HEK293T (cell line): ENCODE measurements around the gene DDX19B.
"Not testable (repeated sequence)": the region's sequence is repeated elsewhere in the genome, so short reads cannot be mapped to it uniquely, and the experiment has no call there.

Experiments used
- CTCF ChIA-PET: fragments of 350-600 bp; formaldehyde crosslinking; extraction: SDS; loops from one replicate; lab custom pipeline; 2021; ENCODE audit warnings: antibody characterized with exemption, inconsistent platforms; lab: Yijun Ruan, JAX
- POLR2A ChIA-PET: fragments of 350-600 bp; formaldehyde crosslinking; extraction: SDS; loops from one replicate; lab custom pipeline; 2020; ENCODE audit warnings: antibody characterized with exemption, inconsistent platforms; lab: Yijun Ruan, JAX
- DNase-seq: peaks from one replicate; pipeline ENCODE4 v3.0.0; 2012; ENCODE audit warnings: mixed read lengths; ENCODE audit errors: extremely low spot score
- ARNT ChIP-seq: fragments of 450-650 bp; IDR thresholded peaks from 2 replicates; pipeline ENCODE4 v1.6.1; 2017; ENCODE audit warnings: mild to moderate bottlenecking
- BHLHE40 ChIP-seq: fragments of 450-650 bp; IDR thresholded peaks from 2 replicates; pipeline ENCODE4 v1.6.1; 2016; ENCODE audit warnings: mild to moderate bottlenecking, moderate library complexity, borderline replicate concordance
- CTBP1 ChIP-seq: fragments of 450-650 bp; IDR thresholded peaks from 2 replicates; pipeline ENCODE4 v1.6.1; 2016; ENCODE audit warnings: borderline replicate concordance
- ELF4 ChIP-seq: fragments of 450-650 bp; IDR thresholded peaks from 2 replicates; pipeline ENCODE4 v1.6.1; 2017; ENCODE audit warnings: antibody characterized with exemption
- FOXA1 ChIP-seq: fragments of 450-650 bp; IDR thresholded peaks from 2 replicates; pipeline ENCODE4 v1.6.1; 2016; ENCODE audit warnings: mild to moderate bottlenecking
- FOXK2 ChIP-seq: fragments of 450-650 bp; IDR thresholded peaks from 2 replicates; pipeline ENCODE4 v1.6.1; 2016; ENCODE audit warnings: mild to moderate bottlenecking
- FOXM1 ChIP-seq: fragments of 450-650 bp; IDR thresholded peaks from 2 replicates; pipeline ENCODE4 v1.6.1; 2017; ENCODE audit warnings: mild to moderate bottlenecking, borderline replicate concordance
- HDGF ChIP-seq: fragments of 450-650 bp; IDR thresholded peaks from 2 replicates; pipeline ENCODE4 v1.6.1; 2017; ENCODE audit warnings: antibody characterized with exemption, borderline replicate concordance
- L3MBTL2 ChIP-seq: fragments of 450-650 bp; conservative IDR thresholded peaks from 2 replicates; pipeline ENCODE4 v1.6.1; 2016; ENCODE audit warnings: mild to moderate bottlenecking
- LEF1 ChIP-seq: fragments of 450-650 bp; IDR thresholded peaks from 2 replicates; pipeline ENCODE4 v1.6.1; 2017; ENCODE audit warnings: mild to moderate bottlenecking, borderline replicate concordance
- NFRKB ChIP-seq: fragments of 450-650 bp; IDR thresholded peaks from 2 replicates; pipeline ENCODE4 v1.6.1; 2016; ENCODE audit warnings: mild to moderate bottlenecking, moderate library complexity
- PKNOX1 ChIP-seq: fragments of 450-650 bp; IDR thresholded peaks from 2 replicates; pipeline ENCODE4 v1.6.1; 2016
- SP1 ChIP-seq: fragments of 450-650 bp; IDR thresholded peaks from 2 replicates; pipeline ENCODE4 v1.6.1; 2017
- SUZ12 ChIP-seq: fragments of 450-650 bp; IDR thresholded peaks from 2 replicates; pipeline ENCODE4 v1.6.1; 2016; ENCODE audit warnings: mild to moderate bottlenecking
- TARDBP ChIP-seq: fragments of 450-650 bp; IDR thresholded peaks from 2 replicates; pipeline ENCODE4 v1.6.1; 2016
- ZNF384 ChIP-seq: fragments of 450-650 bp; IDR thresholded peaks from 2 replicates; pipeline ENCODE4 v1.6.1; 2016

The DDX19B gene

GRCh38 chr16:70348991-70349390 lies 50.0 kb downstream of the DDX19B start:
- ChIA-PET CTCF (interaction anchor here (0.5 kb wide), 1 partner anchor 254 kb away, joined by 3 read pairs; no protein-coding TSS in a partner anchor), POLR2A (no interaction called here)
- DNase-seq: no peak
- TF ChIP-seq TARDBP (no peak), BHLHE40 (no peak), L3MBTL2 (no peak), LEF1 (no peak), CTBP1 (no peak), ELF4 (no peak), FOXK2 (no peak), PKNOX1 (no peak), FOXM1 (no peak), SP1 (no peak), ARNT (no peak), HDGF (no peak), NFRKB (no peak), ZNF384 (no peak)

GRCh38 chr16:70349783-70350182 lies 50.8 kb downstream of the DDX19B start:
- TF ChIP-seq SP1 (no peak), ZNF384 (no peak), FOXM1 (no peak), SUZ12 (no peak), BHLHE40 (no peak), NFRKB (no peak), FOXK2 (no peak), TARDBP (no peak), ELF4 (no peak), L3MBTL2 (no peak), FOXA1 (no peak), HDGF (no peak), CTBP1 (no peak), PKNOX1 (no peak)
- POLR2A ChIA-PET: no interaction called here
- DNase-seq: no peak
- CTCF ChIA-PET: interaction anchor here (0.5 kb wide), 1 partner anchor 253 kb away, joined by 3 read pairs; no protein-coding TSS in a partner anchor

- ChIA-PET POLR2A (interaction anchor here (1.7 kb wide), 1 partner anchor 13 kb away, joined by 5 read pairs; the partner anchor contains the start of gene DDX19A), CTCF (interaction anchor here (0.6 kb wide), 1 partner anchor 13 kb away, joined by 3 read pairs; no protein-coding TSS in a partner anchor)
- no peak for DNase-seq
- TF ChIP-seq HDGF: no peak
- TF ChIP-seq SP1: no peak
- TF ChIP-seq CTBP1: no peak
- no peak for TF ChIP-seq SUZ12
- no peak for TF ChIP-seq PKNOX1
- no peak for TF ChIP-seq ELF4
- TF ChIP-seq NFRKB: no peak
- TF ChIP-seq ZNF384: no peak
- no peak for TF ChIP-seq BHLHE40
Measured at GRCh38 chr16:70359552-70359951, 60.6 kb downstream of the DDX19B start.

GRCh38 chr16:70364399-70364798 lies 65.4 kb downstream of the DDX19B start:
- ChIA-PET CTCF (no interaction called here), POLR2A (interaction anchor here (1.1 kb wide), 1 partner anchor 17 kb away, joined by 4 read pairs; the partner anchor contains the start of gene DDX19A)
- TF ChIP-seq LEF1: no peak
- no peak for TF ChIP-seq ARNT
- no peak for TF ChIP-seq FOXA1
- no peak for TF ChIP-seq SP1
- no peak for TF ChIP-seq NFRKB
- no peak for TF ChIP-seq FOXK2
- TF ChIP-seq PKNOX1: no peak
- TF ChIP-seq ELF4: no peak
- DNase-seq: no peak

GRCh38 chr16:70370145-70370544 lies 71.2 kb downstream of the DDX19B start:
- POLR2A ChIA-PET, DNase-seq: not testable (repeated sequence)
- CTCF ChIA-PET: interaction anchor here (0.6 kb wide), 1 partner anchor 125 kb away, joined by 6 read pairs; no protein-coding TSS in a partner anchor

- TF ChIP-seq ARNT (no peak), TARDBP (no peak), BHLHE40 (no peak), HDGF (no peak), ZNF384 (no peak), CTBP1 (no peak), SP1 (no peak), PKNOX1 (no peak), FOXA1 (no peak), FOXM1 (no peak)
- ChIA-PET CTCF (no interaction called here), POLR2A (no interaction called here)
- no peak for DNase-seq
Measured at GRCh38 chr16:70370924-70371323, 71.9 kb downstream of the DDX19B start.
